HG03457 (cell line): ENCODE data around the gene SULT6B1.
"Not testable (repeated sequence)": the region's sequence is repeated elsewhere in the genome, so short reads cannot be mapped to it uniquely, and the experiment has no call there.

ENCODE experiments used
- ATAC-seq: cut with Tn5 transposase; IDR thresholded peaks from one replicate; pipeline ENCODE4 v1.9.1; 2021; ENCODE audit warnings: moderate number of reproducible peaks; ENCODE audit not compliant: unreplicated experiment

Gene SULT6B1

GRCh38 chr2:37196320-37197195, 8.1 kb upstream of the SULT6B1 start, which contains the start of gene CEBPZOS:
Gene CEBPZOS (plus strand): TSS chr2:37196496. CDS start chr2:37199705, 3,209 bp downstream.
- ATAC-seq = peak; percentile 65

- ATAC-seq = not testable (repeated sequence)
Observed at GRCh38 chr2:37195862-37196319, 7.4 kb upstream of the SULT6B1 start.

- ATAC-seq = no peak
Observed at GRCh38 chr2:37192551-37192950, 4.1 kb upstream of the SULT6B1 start.

GRCh38 chr2:37191747-37192146, 3.3 kb upstream of the SULT6B1 start:
- ATAC-seq = no peak

- ATAC-seq = no peak
Observed at GRCh38 chr2:37191253-37191652, 2.8 kb upstream of the SULT6B1 start.

- no peak for ATAC-seq
Observed at GRCh38 chr2:37190290-37190689, 1.8 kb upstream of the SULT6B1 start.

GRCh38 chr2:37189452-37190153, 1.1 kb upstream of the SULT6B1 start:
- no peak for ATAC-seq

- ATAC-seq = no peak
Observed at GRCh38 chr2:37181726-37182684, 6.5 kb downstream of the SULT6B1 start.

- ATAC-seq = no peak
Observed at GRCh38 chr2:37180640-37181039, 7.8 kb downstream of the SULT6B1 start.

GRCh38 chr2:37180006-37180639, 8.3 kb downstream of the SULT6B1 start:
- ATAC-seq = no peak

- ATAC-seq = no peak
Observed at GRCh38 chr2:37173741-37174140, 14.7 kb downstream of the SULT6B1 start.

- no peak for ATAC-seq
Observed at GRCh38 chr2:37171624-37171950, 16.9 kb downstream of the SULT6B1 start.

GRCh38 chr2:37168217-37168981, 20.1 kb downstream of the SULT6B1 start:
- ATAC-seq = no peak

GRCh38 chr2:37167636-37168180, 20.8 kb downstream of the SULT6B1 start:
- no peak for ATAC-seq

GRCh38 chr2:37164757-37165156, 23.7 kb downstream of the SULT6B1 start:
- no peak for ATAC-seq

- ATAC-seq = peak; percentile 81
Observed at GRCh38 chr2:37156857-37157714, 31.4 kb downstream of the SULT6B1 start, which contains the start of gene EIF2AK2. Gene EIF2AK2 (minus strand): TSS chr2:37156980. CDS start chr2:37147806, 9,174 bp downstream.

- peak; percentile 16 for ATAC-seq
Observed at GRCh38 chr2:37156071-37156856, 32.2 kb downstream of the SULT6B1 start.

- no peak for ATAC-seq
Observed at GRCh38 chr2:37154785-37155184, 33.7 kb downstream of the SULT6B1 start.
